HFF-Myc (cell line): Measurements from ENCODE around the gene WDR53.
A peak's percentile ranks its signal among the peaks of the same experiment; 100 is the strongest.
"Not testable (repeated sequence)": the region's sequence is repeated elsewhere in the genome, so short reads cannot be mapped to it uniquely, and the experiment has no call there.

Source experiments
- DNase-seq: peaks from one replicate; pipeline ENCODE4 v3.0.0-alpha.2; 2011; ENCODE audit warnings: low read depth; ENCODE audit errors: extremely low read depth
- H3K4me3 ChIP-seq: replicated peaks from 2 replicates; pipeline ENCODE4 v1.5.1; 2011; ENCODE audit warnings: low read depth, mild to moderate bottlenecking, control low read depth, low read length
- CTCF ChIP-seq: IDR thresholded peaks from 2 replicates; pipeline ENCODE4 v1.5.1; 2012; ENCODE audit warnings: mild to moderate bottlenecking, low read depth, low read length, control low read depth; ENCODE audit errors: missing control alignments

WDR53 gene

GRCh38 chr3:196528639-196529233 lies 39.6 kb downstream of the WDR53 start:
- DNase-seq = no peak
- peak overlapping the region; percentile 30 for H3K4me3 ChIP-seq
- peak; percentile 72 for TF ChIP-seq CTCF

GRCh38 chr3:196525141-196525540 lies 43.2 kb downstream of the WDR53 start:
- DNase-seq = no peak
- H3K4me3 ChIP-seq = no peak overlapping the region
- no peak for TF ChIP-seq CTCF

- TF ChIP-seq CTCF = peak; percentile 8
- no peak for DNase-seq
- H3K4me3 ChIP-seq = no peak overlapping the region
Measured at GRCh38 chr3:196524527-196524926, 43.8 kb downstream of the WDR53 start.

GRCh38 chr3:196523841-196524240 lies 44.5 kb downstream of the WDR53 start:
- H3K4me3 ChIP-seq = no peak overlapping the region
- TF ChIP-seq CTCF = no peak
- no peak for DNase-seq

GRCh38 chr3:196521291-196521690 lies 47.1 kb downstream of the WDR53 start:
- not testable (repeated sequence) for H3K4me3 ChIP-seq, DNase-seq

GRCh38 chr3:196519718-196520082 lies 48.7 kb downstream of the WDR53 start:
- no peak for DNase-seq
- no peak for TF ChIP-seq CTCF

GRCh38 chr3:196518966-196519717 lies 49.2 kb downstream of the WDR53 start:
- H3K4me3 ChIP-seq = no peak overlapping the region
- peak; percentile 52 for TF ChIP-seq CTCF
- DNase-seq = no peak

More at GRCh38 chr3:196519718-196520082, 48.7 kb downstream of the WDR53 start:
- no peak overlapping the region for H3K4me3 ChIP-seq
